Duodenal mucosa (tissue), 2 donors: ENCODE results near the gene TIMD4.
A peak's percentile ranks its signal among the peaks of the same experiment; 100 is the strongest.
"Not testable (repeated sequence)": the region's sequence is repeated elsewhere in the genome, so short reads cannot be mapped to it uniquely, and the experiment has no call there.

Experiments used
- H3K27ac ChIP-seq: one replicate; pipeline ENCODE4 v1.7.0; 2013; ENCODE audit warnings: low read depth, low read length
- H3K27me3 ChIP-seq, 2 donors: one replicate each; pipeline ENCODE4 v1.7.0; 2013; ENCODE audit warnings: low read length in 2 of 2, control low read depth in 1 of 2; ENCODE audit not compliant: insufficient read depth in 2 of 2, control insufficient read depth in 1 of 2
- H3K36me3 ChIP-seq, 2 donors: one replicate each; pipeline ENCODE4 v1.7.0; 2013; ENCODE audit warnings: low read length in 2 of 2, control low read depth in 1 of 2; ENCODE audit not compliant: insufficient read depth in 2 of 2, control insufficient read depth in 1 of 2
- H3K4me1 ChIP-seq, 2 donors: one replicate each; pipeline ENCODE4 v1.7.0; 2013; ENCODE audit warnings: low read length in 2 of 2, control low read depth in 1 of 2; ENCODE audit not compliant: insufficient read depth in 2 of 2, control insufficient read depth in 1 of 2
- H3K4me3 ChIP-seq, 2 donors: one replicate each; pipeline ENCODE4 v1.7.0; 2013; ENCODE audit warnings: low read length in 2 of 2, low read depth in 1 of 2
- H3K9ac ChIP-seq, 2 donors: one replicate each; pipeline ENCODE4 v1.7.0; 2013; ENCODE audit warnings: low read length in 2 of 2, low read depth in 1 of 2
- H3K9me3 ChIP-seq, 2 donors: one replicate each; pipeline ENCODE4 v1.7.0; 2013; ENCODE audit warnings: low read length in 2 of 2, control low read depth in 1 of 2; ENCODE audit not compliant: control insufficient read depth in 1 of 2

TIMD4 gene

GRCh38 chr5:156927545-156927944, 35.5 kb downstream of the TIMD4 start:
- Histone ChIP-seq H3K27me3 (no peaks in the 10 kb centered on the region), H3K4me3 (no peak overlapping the region), H3K36me3 (no peaks in the 10 kb centered on the region), H3K9ac (no peak overlapping the region), H3K27ac (no peak overlapping the region), H3K4me1 (no peaks in the 10 kb centered on the region), H3K9me3 (no peaks in the 10 kb centered on the region)

GRCh38 chr5:156925767-156926166, 37.3 kb downstream of the TIMD4 start:
- not testable (repeated sequence) for H3K36me3 ChIP-seq, H3K4me3 ChIP-seq, H3K27me3 ChIP-seq, H3K4me1 ChIP-seq, H3K9me3 ChIP-seq, H3K27ac ChIP-seq, H3K9ac ChIP-seq

GRCh38 chr5:156922207-156922792, 40.7 kb downstream of the TIMD4 start:
- H3K27me3 ChIP-seq: no peaks in the 10 kb centered on the region
- no peak overlapping the region for H3K9ac ChIP-seq
- no peaks in the 10 kb centered on the region for H3K4me1 ChIP-seq
- no peaks in the 10 kb centered on the region for H3K9me3 ChIP-seq
- H3K4me3 ChIP-seq: no peak overlapping the region
- H3K36me3 ChIP-seq: no peaks in the 10 kb centered on the region
- no peak overlapping the region for H3K27ac ChIP-seq

DNA sequence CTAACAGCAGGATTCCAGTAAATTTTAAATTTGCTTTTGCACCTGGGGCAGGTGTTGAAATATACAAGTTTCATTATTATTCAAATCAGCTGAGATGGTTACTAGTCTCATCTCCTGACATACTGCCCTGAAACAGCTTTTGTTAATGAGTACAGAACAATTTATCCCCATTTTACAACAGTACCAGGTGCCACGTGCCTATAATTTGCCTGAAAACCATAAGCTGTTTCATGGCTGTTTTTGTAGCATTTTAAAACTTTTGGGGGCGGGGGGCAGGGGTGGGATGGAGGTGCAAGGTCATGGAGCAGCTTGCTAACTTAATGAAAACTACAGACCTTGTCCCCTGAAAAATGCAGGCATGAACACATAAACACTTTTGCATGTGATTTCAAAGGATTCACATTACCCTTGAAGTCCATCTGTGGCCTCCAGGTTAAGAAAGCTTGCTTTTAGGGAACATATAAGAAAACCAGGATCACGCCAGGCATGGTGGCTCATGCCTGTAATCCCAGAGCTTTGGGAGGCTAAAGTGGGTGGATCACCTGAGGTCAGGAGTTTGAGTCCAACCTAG, 42.1 kb downstream of the TIMD4 start:
- Histone ChIP-seq H3K27me3 (no peaks in the 10 kb centered on the region), H3K9me3 (no peaks in the 10 kb centered on the region), H3K4me1 (no peaks in the 10 kb centered on the region), H3K4me3 (no peak overlapping the region), H3K36me3 (no peaks in the 10 kb centered on the region), H3K9ac (no peak overlapping the region), H3K27ac (no peak overlapping the region)

- no peak overlapping the region for H3K4me3 ChIP-seq
- H3K27ac ChIP-seq: peak overlapping the region; percentile 10
- H3K9ac ChIP-seq: no peak overlapping the region
- no peaks in the 10 kb centered on the region for H3K4me1 ChIP-seq
- no peaks in the 10 kb centered on the region for H3K27me3 ChIP-seq
- no peaks in the 10 kb centered on the region for H3K9me3 ChIP-seq
- H3K36me3 ChIP-seq: no peaks in the 10 kb centered on the region
These were observed 42.8 kb downstream of the TIMD4 start for GRCh38 chr5:156920042-156920860.

GRCh38 chr5:156918311-156918845, 44.6 kb downstream of the TIMD4 start:
- H3K4me1 ChIP-seq: peaks cover 0 to 3% of the 10 kb centered on the region in 2 donors
- no peaks in the 10 kb centered on the region for H3K27me3 ChIP-seq
- H3K9me3 ChIP-seq: no peaks in the 10 kb centered on the region
- no peak overlapping the region for H3K4me3 ChIP-seq
- no peak overlapping the region for H3K27ac ChIP-seq
- H3K9ac ChIP-seq: no peak overlapping the region
- H3K36me3 ChIP-seq: no peaks in the 10 kb centered on the region

DNA sequence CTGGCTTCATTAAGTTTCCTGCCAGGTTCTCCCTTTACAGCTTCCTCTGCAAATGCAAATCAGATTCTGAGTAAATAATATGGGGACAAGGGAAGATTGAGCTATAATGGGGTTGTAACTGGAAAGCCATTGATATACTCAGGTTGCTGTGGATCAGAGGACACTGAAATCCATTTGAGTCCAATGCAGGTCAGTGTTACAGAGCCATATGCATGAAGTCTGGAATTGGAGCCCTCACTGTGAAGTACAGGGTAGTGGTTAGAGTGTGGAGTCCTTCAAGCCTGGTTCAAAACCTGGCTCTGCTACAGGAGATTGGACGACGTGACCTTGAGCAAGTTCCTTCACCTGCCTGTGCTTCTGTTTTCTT, 48.7 kb downstream of the TIMD4 start:
- Histone ChIP-seq H3K36me3 (no peaks in the 10 kb centered on the region), H3K4me3 (no peak overlapping the region), H3K4me1 (peaks cover 0 to 3% of the 10 kb centered on the region in 2 donors), H3K27me3 (no peaks in the 10 kb centered on the region), H3K9me3 (no peaks in the 10 kb centered on the region), H3K9ac (no peak overlapping the region), H3K27ac (no peak overlapping the region)

DNA sequence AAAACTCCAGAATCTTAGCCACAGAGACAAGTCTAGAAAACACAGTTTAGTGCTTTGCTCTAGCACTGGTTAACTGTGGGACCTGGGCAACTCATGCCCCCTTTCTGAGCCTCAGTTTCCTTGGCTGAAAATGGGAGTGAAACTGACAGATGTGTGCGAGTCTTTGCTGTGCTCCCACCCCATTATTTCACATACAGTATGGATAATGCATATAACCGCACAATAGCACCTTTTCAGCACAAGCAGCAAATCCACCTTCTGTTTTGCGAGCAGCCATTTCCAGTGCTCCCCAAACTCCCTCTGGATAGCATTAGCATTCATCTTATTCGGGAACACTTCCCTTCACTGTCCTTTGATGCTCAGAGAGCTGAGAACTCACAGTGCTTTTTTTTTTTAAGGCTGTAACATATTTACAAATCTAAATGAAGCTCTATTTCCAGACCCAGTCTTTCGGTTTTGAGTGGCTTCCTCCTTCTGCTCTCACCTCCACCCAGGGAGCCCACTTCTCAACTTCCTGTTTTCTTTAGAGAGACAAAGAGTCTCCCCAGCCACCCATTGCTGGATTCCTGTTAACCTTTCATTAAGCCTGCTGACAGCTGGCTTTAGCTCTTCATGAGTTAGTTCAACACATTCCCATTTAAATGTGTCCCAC, 49.2 kb downstream of the TIMD4 start:
- Histone ChIP-seq H3K9ac (peak overlapping the region in 1 of 2 donors; percentile 3), H3K4me1 (peaks cover 0 to 3% of the 10 kb centered on the region in 2 donors), H3K27ac (no peak overlapping the region)

GRCh38 chr5:156913355-156913718, 49.7 kb downstream of the TIMD4 start:
- Histone ChIP-seq H3K4me3 (no peak overlapping the region), H3K27me3 (no peaks in the 10 kb centered on the region), H3K27ac (peak overlapping the region; percentile 22), H3K9ac (peak overlapping the region in 1 of 2 donors; percentile 3), H3K4me1 (peaks cover 0 to 3% of the 10 kb centered on the region in 2 donors), H3K9me3 (no peaks in the 10 kb centered on the region), H3K36me3 (no peaks in the 10 kb centered on the region)

More for the DNA sequence above, 49.2 kb downstream of the TIMD4 start:
- Histone ChIP-seq H3K27me3 (no peaks in the 10 kb centered on the region), H3K36me3 (no peaks in the 10 kb centered on the region), H3K9me3 (no peaks in the 10 kb centered on the region), H3K4me3 (no peak overlapping the region)

DNA sequence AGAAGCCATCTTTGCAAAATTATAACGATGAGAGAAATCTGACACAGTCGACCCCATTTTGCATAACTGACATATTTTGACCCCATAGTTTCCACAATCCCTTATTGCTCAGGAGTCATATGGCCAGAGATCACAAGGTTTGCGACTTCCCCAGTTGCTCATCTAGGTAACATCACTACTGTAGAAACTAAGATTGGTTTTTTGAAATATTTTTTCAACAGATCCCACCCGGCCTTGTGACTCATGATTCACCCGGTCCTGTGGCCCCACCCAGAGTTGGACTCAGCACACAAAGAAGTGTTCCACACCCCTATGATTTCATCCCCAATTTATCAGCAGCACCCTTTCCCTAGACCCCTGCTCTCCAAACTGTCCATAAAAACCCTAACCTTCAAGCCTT, 50.2 kb downstream of the TIMD4 start:
- Histone ChIP-seq H3K4me3 (no peak overlapping the region), H3K27ac (peak overlapping the region; percentile 22), H3K9me3 (no peaks in the 10 kb centered on the region)

More for the DNA sequence above, 50.2 kb downstream of the TIMD4 start:
- no peak overlapping the region for H3K9ac ChIP-seq
- H3K36me3 ChIP-seq: no peaks in the 10 kb centered on the region
- H3K27me3 ChIP-seq: no peaks in the 10 kb centered on the region
- peaks cover 0 to 3% of the 10 kb centered on the region in 2 donors for H3K4me1 ChIP-seq
